BE2C (cell line): Measurements from ENCODE around the gene SEL1L3.

Source experiments
- DNase-seq: peaks from one replicate; pipeline ENCODE4 v3.0.0-alpha.2; 2020
- H3K27me3 ChIP-seq: fragments of 250-450 bp; sonication (Bioruptor Pico); 2 replicates; pipeline ENCODE4 v1.5.1; 2020; ENCODE audit warnings: mild to moderate bottlenecking
- H3K36me3 ChIP-seq: fragments of 250-450 bp; sonication (Bioruptor Pico); 2 replicates; pipeline ENCODE4 v1.5.1; 2020; ENCODE audit warnings: mild to moderate bottlenecking
- H3K4me1 ChIP-seq: fragments of 250-450 bp; sonication (Bioruptor Pico); 2 replicates; pipeline ENCODE4 v1.5.1; 2020
- H3K4me3 ChIP-seq: 2 replicates; pipeline ENCODE4 v1.5.1; 2011; ENCODE audit warnings: low read depth, low read length
- H3K9me3 ChIP-seq: fragments of 250-450 bp; sonication (Bioruptor Pico); 2 replicates; pipeline ENCODE4 v1.5.1; 2020
- TF ChIP-seq, protein P1 (sequence below): IDR thresholded peaks from 2 replicates; pipeline ENCODE4 v1.5.1; 2012; ENCODE audit warnings: mild to moderate bottlenecking, low read depth, low read length

The SEL1L3 gene

DNA sequence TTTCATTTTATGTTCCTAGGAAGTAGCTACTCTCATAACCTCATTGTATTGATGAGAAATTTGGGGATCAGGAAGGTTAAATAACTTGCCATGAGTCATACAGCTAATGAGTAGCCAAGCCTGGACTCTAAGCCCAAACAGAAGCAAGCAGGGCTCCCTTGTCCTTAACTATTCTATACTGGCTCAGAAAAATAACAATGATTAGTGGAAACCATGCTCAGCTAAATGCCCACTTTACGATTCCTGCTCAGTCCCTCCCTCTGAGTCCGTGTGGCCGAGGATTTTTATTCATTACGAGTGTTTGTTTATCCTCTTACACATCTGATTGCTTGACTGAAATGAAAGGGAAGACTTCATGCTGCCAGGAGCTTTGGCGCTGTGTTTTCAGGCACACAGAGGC, 106.3 kb downstream of the SEL1L3 start:
- Histone ChIP-seq H3K4me1 (no peaks in the 10 kb centered on the region), H3K27me3 (no peaks in the 10 kb centered on the region), H3K4me3 (no peak overlapping the region), H3K9me3 (no peaks in the 10 kb centered on the region; the same call in 1 of the 2 replicates), H3K36me3 (no peaks in the 10 kb centered on the region)
- TF ChIP-seq, protein P1, sequence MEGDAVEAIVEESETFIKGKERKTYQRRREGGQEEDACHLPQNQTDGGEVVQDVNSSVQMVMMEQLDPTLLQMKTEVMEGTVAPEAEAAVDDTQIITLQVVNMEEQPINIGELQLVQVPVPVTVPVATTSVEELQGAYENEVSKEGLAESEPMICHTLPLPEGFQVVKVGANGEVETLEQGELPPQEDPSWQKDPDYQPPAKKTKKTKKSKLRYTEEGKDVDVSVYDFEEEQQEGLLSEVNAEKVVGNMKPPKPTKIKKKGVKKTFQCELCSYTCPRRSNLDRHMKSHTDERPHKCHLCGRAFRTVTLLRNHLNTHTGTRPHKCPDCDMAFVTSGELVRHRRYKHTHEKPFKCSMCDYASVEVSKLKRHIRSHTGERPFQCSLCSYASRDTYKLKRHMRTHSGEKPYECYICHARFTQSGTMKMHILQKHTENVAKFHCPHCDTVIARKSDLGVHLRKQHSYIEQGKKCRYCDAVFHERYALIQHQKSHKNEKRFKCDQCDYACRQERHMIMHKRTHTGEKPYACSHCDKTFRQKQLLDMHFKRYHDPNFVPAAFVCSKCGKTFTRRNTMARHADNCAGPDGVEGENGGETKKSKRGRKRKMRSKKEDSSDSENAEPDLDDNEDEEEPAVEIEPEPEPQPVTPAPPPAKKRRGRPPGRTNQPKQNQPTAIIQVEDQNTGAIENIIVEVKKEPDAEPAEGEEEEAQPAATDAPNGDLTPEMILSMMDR, result no peak
- DNase-seq, result no peak

DNA sequence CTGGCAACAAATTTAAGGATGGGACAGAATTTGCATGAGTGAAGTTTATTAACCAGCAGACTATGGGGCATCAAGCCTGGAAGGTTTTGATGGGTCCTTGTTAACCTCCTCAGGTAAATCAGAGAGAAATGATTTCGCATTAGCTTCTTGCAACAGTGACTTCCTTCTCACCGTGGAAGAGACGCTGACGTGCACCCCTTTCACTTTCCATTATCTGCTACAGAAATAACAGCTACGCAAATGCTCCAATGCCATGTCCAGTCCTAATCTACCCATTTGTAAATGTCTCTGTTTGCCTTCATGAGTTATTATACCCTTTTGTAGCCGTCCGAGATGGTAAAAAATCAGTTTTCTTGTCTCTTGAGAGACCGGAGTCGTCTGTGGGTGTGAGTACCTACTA, 106.9 kb downstream of the SEL1L3 start:
- Histone ChIP-seq H3K27me3 (no peaks in the 10 kb centered on the region), H3K4me3 (no peak overlapping the region), H3K9me3 (no peaks in the 10 kb centered on the region; the same call in 1 of the 2 replicates), H3K4me1 (no peaks in the 10 kb centered on the region), H3K36me3 (no peaks in the 10 kb centered on the region)
- TF ChIP-seq, protein P1, result no peak
- DNase-seq, result no peak

DNA sequence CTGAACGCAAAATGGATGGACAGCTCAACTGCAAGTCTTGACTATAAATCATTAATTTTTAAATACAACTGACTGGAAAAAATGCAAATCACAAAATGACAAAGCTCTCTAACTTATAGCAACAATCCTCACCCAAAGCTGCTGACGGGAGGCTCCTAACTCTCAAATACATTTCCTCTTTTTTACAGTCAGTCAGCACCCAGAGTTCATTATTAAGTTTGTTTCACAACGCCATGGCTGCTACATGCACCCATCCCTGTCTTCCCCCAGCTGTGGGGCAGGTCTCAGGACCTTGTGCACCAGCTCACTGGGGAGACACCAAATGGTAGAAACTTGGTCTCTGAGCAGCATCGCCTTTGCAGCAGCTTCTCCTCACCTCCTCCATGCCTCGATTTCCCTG, 109.5 kb downstream of the SEL1L3 start:
- DNase-seq, result no peak
- Histone ChIP-seq H3K27me3 (no peaks in the 10 kb centered on the region), H3K36me3 (no peaks in the 10 kb centered on the region), H3K9me3 (no peaks in the 10 kb centered on the region), H3K4me3 (no peak overlapping the region), H3K4me1 (no peaks in the 10 kb centered on the region)
- TF ChIP-seq, protein P1, result no peak

DNA sequence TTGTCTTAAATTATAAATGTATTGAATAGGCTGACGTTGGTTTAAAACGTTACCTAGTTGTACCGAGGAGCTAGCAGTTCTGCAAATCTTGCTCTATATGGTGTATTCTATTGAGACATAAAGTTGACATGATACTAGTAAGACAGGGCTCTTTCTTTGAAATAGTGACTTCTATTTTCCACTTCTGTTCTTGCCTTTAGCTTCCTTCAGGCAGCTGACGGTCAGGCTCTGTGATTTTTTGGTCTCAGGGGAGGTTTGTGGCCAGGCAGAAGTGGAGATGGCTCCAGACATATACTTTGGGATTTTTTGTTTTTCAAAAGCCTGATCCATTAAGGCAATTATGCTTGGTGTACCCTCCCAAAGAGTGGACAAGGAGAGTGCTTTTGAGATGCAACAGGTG, 111.9 kb downstream of the SEL1L3 start:
- Histone ChIP-seq H3K27me3 (no peaks in the 10 kb centered on the region), H3K4me1 (no peaks in the 10 kb centered on the region), H3K4me3 (no peak overlapping the region), H3K9me3 (no peaks in the 10 kb centered on the region), H3K36me3 (no peaks in the 10 kb centered on the region)
- no peak for DNase-seq
- TF ChIP-seq, protein P1, result no peak

DNA sequence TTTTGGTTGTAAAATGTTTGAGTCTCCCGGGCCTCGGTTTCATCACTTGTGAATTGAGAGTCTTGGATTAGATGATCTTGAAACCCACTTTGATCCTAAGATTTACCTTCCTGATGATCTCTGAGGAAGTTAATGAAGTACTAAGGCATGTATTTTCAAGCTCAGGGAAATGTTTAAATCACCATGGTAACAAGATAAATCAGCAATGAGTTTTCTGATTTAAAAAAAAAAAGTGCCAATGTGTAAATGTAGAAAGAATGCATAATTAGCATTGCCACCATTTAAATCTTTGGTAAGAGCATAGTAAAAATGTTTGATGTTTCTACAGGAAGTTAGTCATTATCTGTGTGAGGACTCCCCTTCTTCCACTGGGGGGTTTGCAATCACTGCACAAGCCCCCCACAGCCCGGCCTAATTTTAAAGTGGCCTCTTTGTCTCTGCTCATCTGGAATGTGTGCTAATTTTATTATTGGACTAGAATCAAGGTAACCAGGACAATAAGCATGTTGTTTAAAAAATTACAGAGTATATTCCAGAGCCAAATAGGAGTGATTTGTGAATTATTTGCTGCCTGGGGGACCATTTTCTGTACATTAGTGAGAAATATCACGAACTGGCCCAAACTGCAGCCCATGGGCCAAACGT, 113.5 kb downstream of the SEL1L3 start:
- Histone ChIP-seq H3K9me3 (no peaks in the 10 kb centered on the region), H3K4me1 (no peaks in the 10 kb centered on the region), H3K27me3 (no peaks in the 10 kb centered on the region), H3K36me3 (no peaks in the 10 kb centered on the region), H3K4me3 (no peak overlapping the region)
- DNase-seq, result no peak
- TF ChIP-seq, protein P1, result no peak

DNA sequence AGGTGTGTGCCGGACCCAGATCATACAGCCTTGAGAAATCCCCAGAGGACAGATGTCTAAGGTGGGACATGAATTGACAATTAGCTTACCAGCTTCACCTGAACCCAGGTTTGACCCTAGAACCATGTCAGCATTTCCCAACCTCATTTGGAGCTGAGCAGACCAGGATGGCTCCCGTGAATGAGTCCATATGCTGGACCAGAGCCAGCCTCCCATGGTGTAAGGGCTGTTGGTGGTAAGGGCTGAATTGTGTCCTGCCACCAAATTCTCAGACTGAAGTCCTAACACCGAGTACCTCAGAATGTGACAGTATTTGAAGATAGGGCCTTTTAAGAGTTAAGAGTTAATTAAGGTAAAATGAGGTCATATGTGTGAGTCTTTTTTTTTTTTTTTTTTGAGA, 118.8 kb downstream of the SEL1L3 start:
- DNase-seq, result no peak
- Histone ChIP-seq H3K4me1 (no peaks in the 10 kb centered on the region), H3K4me3 (no peak overlapping the region), H3K9me3 (no peaks in the 10 kb centered on the region), H3K27me3 (no peaks in the 10 kb centered on the region), H3K36me3 (no peaks in the 10 kb centered on the region)
- TF ChIP-seq, protein P1, result no peak
